ENCODE results near the gene MOXD1. TPM values are rescaled to one million over a fixed set of nuclear protein-coding genes. Genes with fewer than 3 reads are reported as not detected.
A peak's percentile ranks its signal among the peaks of the same experiment; 100 is the strongest.

MOXD1 gene
- polyA plus RNA-seq, 1 donor (not counting 4 experiments of a cell fraction or from before 2014, with no cell fraction given), result 2.7 TPM

DNA sequence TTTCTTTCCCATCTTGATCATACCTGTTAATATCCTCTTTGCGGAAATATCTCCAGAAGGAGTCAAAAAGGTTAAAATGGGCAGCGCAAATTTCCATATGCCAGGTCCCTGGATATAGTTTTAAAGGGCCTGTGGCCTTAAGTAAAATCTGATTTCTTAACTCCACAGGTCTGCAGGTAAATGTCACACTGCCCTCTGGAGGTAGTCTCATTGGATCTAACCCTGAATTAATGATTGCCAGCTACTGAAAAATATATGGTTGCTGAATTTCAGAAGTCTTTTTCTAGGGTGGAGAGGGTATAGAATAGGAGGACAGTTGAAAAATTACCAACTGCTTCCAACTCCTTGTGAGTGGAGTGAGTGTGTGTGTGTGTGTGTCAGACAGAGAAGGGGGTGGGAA lies 8.5 kb downstream of the MOXD1 start:
- dilution Hi-C loops (cut with MboI; ENCODE audit: extremely low pct_ligation_motif_present, low sequenced_read_pairs), result no loop called here
- H3K36me3 ChIP-seq (ENCODE audit: control insufficient read depth in 2 of 2, extremely low read depth in 1 of 2, insufficient read depth in 2 of 2, low read length in 2 of 2), result no peaks in the 10 kb centered on the region
- no peaks in the 10 kb centered on the region for H4K20me1 ChIP-seq (ENCODE audit: control insufficient read depth, extremely low read depth, insufficient read depth, low read length)
- TF ChIP-seq EZH2 (IDR thresholded peaks at IDR 0.05; ENCODE audit: low read length) (no peak), CTCF (optimal IDR thresholded peaks at IDR 0.05 in 1 of 3, IDR thresholded peaks at IDR 0.05 in 1 of 3, conservative IDR thresholded peaks at IDR 0.05 in 1 of 3; ENCODE audit: extremely low read depth in 1 of 3, insufficient read depth in 2 of 3, low read length in 3 of 3) (peak; percentile 27 to 34 (median 32))
- H2AFZ ChIP-seq (ENCODE audit: control insufficient read depth, low read length), result no peak overlapping the region
- peaks cover 9% of the 10 kb centered on the region for H3K4me1 ChIP-seq (ENCODE audit: control insufficient read depth, extremely low read depth, insufficient read depth, low read length)
- no peaks in the 10 kb centered on the region for H3K9me1 ChIP-seq (ENCODE audit: control insufficient read depth, extremely low read depth, insufficient read depth, low read length)
- FAIRE-seq, result no peak
- H3K79me2 ChIP-seq (ENCODE audit: control insufficient read depth, insufficient read depth, low read length), result no peaks in the 10 kb centered on the region
- no peak overlapping the region for H3K27ac ChIP-seq (ENCODE audit: control insufficient read depth, insufficient read depth, low read length)
- H3K4me2 ChIP-seq (ENCODE audit: control insufficient read depth, extremely low read depth, insufficient read depth, low read depth, low read length), result no peak overlapping the region
- H3K9me3 ChIP-seq (ENCODE audit: control insufficient read depth, low read depth, low read length), result no peaks in the 10 kb centered on the region
- no peaks in the 10 kb centered on the region for H3K27me3 ChIP-seq (ENCODE audit: control insufficient read depth, extremely low read depth, insufficient read depth, low read length)
- no peak overlapping the region for H3K9ac ChIP-seq (ENCODE audit: control insufficient read depth, extremely low read depth, insufficient read depth, low read length)
- no peak for DNase-seq (ENCODE audit: low read depth, low spot score)
- H3K4me3 ChIP-seq (ENCODE audit: control insufficient read depth in 2 of 3, extremely low read depth in 1 of 3, insufficient read depth in 2 of 3, low read depth in 1 of 3, low read length in 3 of 3), result no peak overlapping the region

- H3K4me1 ChIP-seq (ENCODE audit: control insufficient read depth, extremely low read depth, insufficient read depth, low read length), result peaks cover 9% of the 10 kb centered on the region
- FAIRE-seq, result no peak
- no peak overlapping the region for H3K4me2 ChIP-seq (ENCODE audit: control insufficient read depth, extremely low read depth, insufficient read depth, low read depth, low read length)
- no peak for DNase-seq (ENCODE audit: low read depth, low spot score)
- H3K27ac ChIP-seq (ENCODE audit: control insufficient read depth, insufficient read depth, low read length), result no peak overlapping the region
- H3K9me3 ChIP-seq (ENCODE audit: control insufficient read depth, low read depth, low read length), result no peaks in the 10 kb centered on the region
- H3K4me3 ChIP-seq (ENCODE audit: control insufficient read depth in 2 of 3, extremely low read depth in 1 of 3, insufficient read depth in 2 of 3, low read depth in 1 of 3, low read length in 3 of 3), result no peak overlapping the region
- no peak overlapping the region for H2AFZ ChIP-seq (ENCODE audit: control insufficient read depth, low read length)
- no peak for TF ChIP-seq CTCF (optimal IDR thresholded peaks at IDR 0.05 in 1 of 3, IDR thresholded peaks at IDR 0.05 in 1 of 3, conservative IDR thresholded peaks at IDR 0.05 in 1 of 3; ENCODE audit: extremely low read depth in 1 of 3, insufficient read depth in 2 of 3, low read length in 3 of 3)
- no peak for TF ChIP-seq EZH2 (IDR thresholded peaks at IDR 0.05; ENCODE audit: low read length)
- no peaks in the 10 kb centered on the region for H4K20me1 ChIP-seq (ENCODE audit: control insufficient read depth, extremely low read depth, insufficient read depth, low read length)
- dilution Hi-C loops (cut with MboI; ENCODE audit: extremely low pct_ligation_motif_present, low sequenced_read_pairs), result no loop called here
- no peaks in the 10 kb centered on the region for H3K36me3 ChIP-seq (ENCODE audit: control insufficient read depth in 2 of 2, extremely low read depth in 1 of 2, insufficient read depth in 2 of 2, low read length in 2 of 2)
- H3K9ac ChIP-seq (ENCODE audit: control insufficient read depth, extremely low read depth, insufficient read depth, low read length), result no peak overlapping the region
- no peaks in the 10 kb centered on the region for H3K79me2 ChIP-seq (ENCODE audit: control insufficient read depth, insufficient read depth, low read length)
- H3K27me3 ChIP-seq (ENCODE audit: control insufficient read depth, extremely low read depth, insufficient read depth, low read length), result no peaks in the 10 kb centered on the region
- H3K9me1 ChIP-seq (ENCODE audit: control insufficient read depth, extremely low read depth, insufficient read depth, low read length), result no peaks in the 10 kb centered on the region
Measured at GRCh38 chr6:132392270-132392646, 9.0 kb downstream of the MOXD1 start.

Measured in keratinocyte (primary cell).